Subcutaneous adipose tissue (tissue), 4 donors: ENCODE data around the gene ADGRD2. TPM values are rescaled to one million over a fixed set of nuclear protein-coding genes. Genes with fewer than 3 reads are reported as not detected.

Experiments used
- total RNA-seq, 4 donors: library from RNA; depleted of rRNA; stranded (reverse); fragments of >200 nt; gene quantifications; one replicate each; pipeline ENCODE4 v1.1.0, GENCODE V29; 2016
- TF ChIP-seq, protein P1 (sequence below): fragments of 450-650 bp; IDR thresholded peaks from one replicate; pipeline ENCODE4 v1.5.1; 2016; ENCODE audit warnings: low read depth, mild to moderate bottlenecking, control low read depth, antibody characterized with exemption, moderate library complexity

Gene ADGRD2
- total RNA-seq, 4 donors from 2014 or later: not detected

GRCh38 chr9:124457887-124458431 is 7.7 kb downstream of the ADGRD2 start:
- TF ChIP-seq, protein P1, sequence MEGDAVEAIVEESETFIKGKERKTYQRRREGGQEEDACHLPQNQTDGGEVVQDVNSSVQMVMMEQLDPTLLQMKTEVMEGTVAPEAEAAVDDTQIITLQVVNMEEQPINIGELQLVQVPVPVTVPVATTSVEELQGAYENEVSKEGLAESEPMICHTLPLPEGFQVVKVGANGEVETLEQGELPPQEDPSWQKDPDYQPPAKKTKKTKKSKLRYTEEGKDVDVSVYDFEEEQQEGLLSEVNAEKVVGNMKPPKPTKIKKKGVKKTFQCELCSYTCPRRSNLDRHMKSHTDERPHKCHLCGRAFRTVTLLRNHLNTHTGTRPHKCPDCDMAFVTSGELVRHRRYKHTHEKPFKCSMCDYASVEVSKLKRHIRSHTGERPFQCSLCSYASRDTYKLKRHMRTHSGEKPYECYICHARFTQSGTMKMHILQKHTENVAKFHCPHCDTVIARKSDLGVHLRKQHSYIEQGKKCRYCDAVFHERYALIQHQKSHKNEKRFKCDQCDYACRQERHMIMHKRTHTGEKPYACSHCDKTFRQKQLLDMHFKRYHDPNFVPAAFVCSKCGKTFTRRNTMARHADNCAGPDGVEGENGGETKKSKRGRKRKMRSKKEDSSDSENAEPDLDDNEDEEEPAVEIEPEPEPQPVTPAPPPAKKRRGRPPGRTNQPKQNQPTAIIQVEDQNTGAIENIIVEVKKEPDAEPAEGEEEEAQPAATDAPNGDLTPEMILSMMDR: no peak

DNA sequence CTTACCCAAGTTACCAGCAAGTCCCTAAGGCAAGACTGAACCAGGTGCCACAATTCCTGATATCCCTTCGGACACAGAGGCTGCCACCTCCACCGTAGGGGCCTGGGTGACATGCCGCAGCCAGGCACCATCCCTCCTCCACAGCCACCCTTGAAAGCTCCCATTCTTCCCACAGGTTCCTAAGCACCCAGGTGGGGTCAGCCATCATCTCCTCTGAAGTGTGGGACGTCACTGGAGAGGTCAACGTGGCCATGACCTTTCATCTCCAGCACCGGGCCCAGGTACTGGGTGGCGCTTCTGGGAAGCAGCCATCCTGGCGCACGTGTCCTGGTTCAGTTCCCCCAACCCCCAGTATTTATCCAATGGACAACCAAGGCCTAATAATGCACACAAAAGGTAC is 8.2 kb downstream of the ADGRD2 start:
- TF ChIP-seq, protein P1: no peak

GRCh38 chr9:124462739-124463138 is 12.5 kb downstream of the ADGRD2 start:
- TF ChIP-seq, protein P1: no peak

DNA sequence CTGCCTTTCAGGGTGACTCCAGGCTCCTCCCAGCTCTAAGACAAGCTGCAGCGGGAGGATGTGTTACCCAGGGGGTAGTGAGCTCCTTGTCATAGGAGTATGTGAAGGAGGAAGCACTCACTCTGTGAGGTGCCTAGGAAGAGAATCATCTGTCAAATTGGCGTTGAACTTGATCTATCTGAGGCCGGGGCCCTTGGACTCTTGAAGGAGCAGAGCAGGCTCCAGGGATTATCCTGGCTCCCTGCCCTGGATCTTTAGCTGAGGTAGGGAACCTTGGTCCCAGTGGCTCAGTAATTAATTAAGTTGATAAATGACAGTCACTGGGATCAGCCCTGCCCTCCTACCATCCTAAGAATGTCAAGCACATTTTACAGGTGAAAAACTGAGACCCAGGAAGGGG is 15.5 kb downstream of the ADGRD2 start:
- TF ChIP-seq, protein P1: no peak

GRCh38 chr9:124467410-124468060 is 17.3 kb downstream of the ADGRD2 start:
- TF ChIP-seq, protein P1: no peak

GRCh38 chr9:124468061-124468740 is 17.9 kb downstream of the ADGRD2 start:
- TF ChIP-seq, protein P1: no peak

DNA sequence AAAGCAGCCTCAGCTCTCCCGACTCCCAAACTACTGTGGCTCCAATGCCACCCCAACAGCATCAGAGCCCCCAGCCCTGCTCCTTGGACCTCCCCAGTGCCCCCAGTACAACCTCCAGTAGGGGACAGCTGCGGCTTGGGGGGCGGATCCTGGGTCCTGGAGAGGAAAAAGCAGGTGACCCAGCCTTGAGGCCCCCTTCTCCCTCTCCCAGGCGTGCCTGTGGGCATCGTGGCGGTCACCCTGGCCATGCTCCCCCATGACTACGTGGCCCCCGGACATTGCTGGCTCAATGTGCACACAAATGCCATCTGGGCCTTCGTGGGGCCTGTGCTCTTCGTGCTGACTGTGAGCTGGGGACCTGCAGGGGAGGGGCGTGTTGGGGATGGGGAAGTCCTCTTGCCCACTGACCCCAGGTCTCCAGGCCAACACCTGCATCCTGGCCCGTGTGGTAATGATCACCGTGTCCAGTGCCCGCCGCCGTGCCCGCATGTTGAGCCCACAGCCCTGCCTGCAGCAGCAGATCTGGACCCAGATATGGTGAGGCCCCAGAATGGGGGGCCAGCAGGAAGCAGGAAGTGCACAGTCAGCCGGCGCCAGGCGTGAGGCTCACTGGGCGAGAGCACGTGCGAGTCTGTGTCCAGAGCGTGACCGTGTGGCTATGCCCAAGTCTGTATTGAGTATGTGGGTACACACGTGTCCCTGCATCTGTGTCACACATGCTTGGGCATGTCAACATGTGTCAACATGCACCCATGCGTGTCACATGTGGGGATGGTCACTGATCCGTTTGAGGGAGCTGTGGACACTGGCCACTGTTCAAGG is 19.0 kb downstream of the ADGRD2 start:
- TF ChIP-seq, protein P1: no peak
